RWPE2 (cell line): ENCODE measurements around the gene LRRC63.
"Not testable (repeated sequence)": the region's sequence is repeated elsewhere in the genome, so short reads cannot be mapped to it uniquely, and the experiment has no call there.

ENCODE experiments used
- ATAC-seq: fragments of 200-7000 bp; cut with Tn5 transposase; 3 replicates; pipeline ENCODE4 v1.9.1; 2021; ENCODE audit warnings: low read depth
- DNase-seq: peaks from one replicate; pipeline ENCODE4 v3.0.0-alpha.2; 2020; ENCODE audit warnings: low spot score
- H3K27ac ChIP-seq: fragments of 450-650 bp; 2 replicates; pipeline ENCODE4 v1.5.1; 2017; ENCODE audit warnings: mild to moderate bottlenecking; ENCODE audit not compliant: poor library complexity, severe bottlenecking
- H3K27me3 ChIP-seq: fragments of 250-450 bp; sonication (Bioruptor Pico); 2 replicates; pipeline ENCODE4 v1.5.1; 2021; ENCODE audit warnings: mild to moderate bottlenecking, moderate library complexity; ENCODE audit not compliant: insufficient read depth, poor library complexity, severe bottlenecking
- H3K36me3 ChIP-seq: fragments of 250-450 bp; sonication (Bioruptor Pico); 2 replicates; pipeline ENCODE4 v1.5.1; 2020; ENCODE audit warnings: low read depth, mild to moderate bottlenecking, moderate library complexity
- H3K4me1 ChIP-seq: fragments of 250-450 bp; sonication (Bioruptor Pico); 2 replicates; pipeline ENCODE4 v1.5.1; 2021; ENCODE audit warnings: mild to moderate bottlenecking, moderate library complexity; ENCODE audit not compliant: insufficient read depth, poor library complexity, severe bottlenecking
- H3K4me3 ChIP-seq: fragments of 250-450 bp; sonication (Bioruptor Pico); 2 replicates; pipeline ENCODE4 v1.5.1; 2021; ENCODE audit warnings: mild to moderate bottlenecking, moderate library complexity; ENCODE audit not compliant: severe bottlenecking
- H3K9me3 ChIP-seq: fragments of 250-450 bp; sonication (Bioruptor Pico); 2 replicates; pipeline ENCODE4 v1.5.1; 2021; ENCODE audit warnings: mild to moderate bottlenecking, moderate library complexity; ENCODE audit not compliant: severe bottlenecking
- CTCF ChIP-seq: fragments of 450-650 bp; IDR thresholded peaks from one replicate; pipeline ENCODE4 v1.5.1; 2017; ENCODE audit warnings: mild to moderate bottlenecking, moderate library complexity; ENCODE audit not compliant: poor library complexity, severe bottlenecking

The LRRC63 gene

GRCh38 chr13:46210362-46211083 lies 1.2 kb upstream of the LRRC63 start:
- H3K4me3 ChIP-seq: peak overlapping the region; percentile 31
- ATAC-seq: no peak
- no peak for DNase-seq
- H3K9me3 ChIP-seq: no peaks in the 10 kb centered on the region
- no peak overlapping the region for H3K27ac ChIP-seq
- no peaks in the 10 kb centered on the region for H3K36me3 ChIP-seq
- no peak for TF ChIP-seq CTCF
- no peaks in the 10 kb centered on the region for H3K27me3 ChIP-seq
- H3K4me1 ChIP-seq: peaks cover 8% of the 10 kb centered on the region

- Histone ChIP-seq H3K27ac (no peak overlapping the region), H3K36me3 (no peaks in the 10 kb centered on the region), H3K9me3 (no peaks in the 10 kb centered on the region), H3K27me3 (no peaks in the 10 kb centered on the region), H3K4me3 (peak overlapping the region; percentile 31), H3K4me1 (peaks cover 8% of the 10 kb centered on the region)
- ATAC-seq: peak; percentile 14; the same call in 1 of the 3 replicates
- DNase-seq: no peak
- no peak for TF ChIP-seq CTCF
Observed at GRCh38 chr13:46211116-46211482, 629 bp upstream of the LRRC63 start.

DNA sequence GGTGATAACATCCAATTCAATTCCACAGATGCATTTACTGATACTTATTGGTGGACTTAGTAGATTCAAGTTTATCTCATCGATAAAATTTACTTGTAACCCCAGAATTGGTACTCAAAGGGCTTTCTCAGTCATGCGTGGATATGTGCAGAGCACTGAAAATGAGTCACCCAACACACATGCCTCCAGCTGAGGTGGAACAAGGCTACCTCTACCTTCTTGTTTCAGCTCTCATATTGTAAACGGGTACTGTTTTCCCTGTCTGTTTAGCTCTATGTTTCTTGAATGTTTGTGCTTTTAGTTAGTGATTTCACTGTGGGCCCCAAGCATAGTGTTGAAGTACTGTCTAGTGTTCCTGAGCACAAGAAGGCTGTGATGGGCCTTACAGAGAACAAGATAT lies 1.5 kb downstream of the LRRC63 start:
- TF ChIP-seq CTCF: no peak
- Histone ChIP-seq H3K36me3 (no peaks in the 10 kb centered on the region), H3K4me3 (no peak overlapping the region), H3K4me1 (peaks cover 8% of the 10 kb centered on the region), H3K27ac (no peak overlapping the region), H3K9me3 (no peaks in the 10 kb centered on the region), H3K27me3 (no peaks in the 10 kb centered on the region)
- ATAC-seq: no peak
- DNase-seq: no peak

DNA sequence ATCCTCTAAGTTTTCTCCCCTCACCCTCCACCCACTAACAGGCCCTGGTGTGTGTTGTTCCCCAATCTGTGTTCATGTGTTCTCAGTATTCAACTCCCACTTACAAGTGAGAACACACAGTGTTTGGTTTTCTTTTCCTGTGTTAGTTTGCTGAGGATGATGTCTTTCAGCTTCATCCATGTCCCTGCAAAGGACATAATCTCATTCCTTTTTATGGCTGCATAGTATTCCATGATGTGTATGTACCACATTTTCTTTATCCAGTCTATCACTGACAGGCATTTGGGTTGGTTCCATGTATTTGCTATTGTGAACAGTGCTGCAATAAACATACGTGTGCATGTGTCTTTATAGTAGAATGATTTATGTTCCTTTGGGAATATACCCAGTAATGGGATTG lies 3.0 kb downstream of the LRRC63 start:
- not testable (repeated sequence) for DNase-seq, H3K4me3 ChIP-seq, H3K9me3 ChIP-seq, H3K4me1 ChIP-seq, H3K27me3 ChIP-seq, ATAC-seq, H3K27ac ChIP-seq, H3K36me3 ChIP-seq

- DNase-seq, H3K27me3 ChIP-seq, H3K27ac ChIP-seq, H3K36me3 ChIP-seq, ATAC-seq, H3K4me3 ChIP-seq, H3K4me1 ChIP-seq, H3K9me3 ChIP-seq: not testable (repeated sequence)
Observed at GRCh38 chr13:46220234-46220633, 8.5 kb downstream of the LRRC63 start.

DNA sequence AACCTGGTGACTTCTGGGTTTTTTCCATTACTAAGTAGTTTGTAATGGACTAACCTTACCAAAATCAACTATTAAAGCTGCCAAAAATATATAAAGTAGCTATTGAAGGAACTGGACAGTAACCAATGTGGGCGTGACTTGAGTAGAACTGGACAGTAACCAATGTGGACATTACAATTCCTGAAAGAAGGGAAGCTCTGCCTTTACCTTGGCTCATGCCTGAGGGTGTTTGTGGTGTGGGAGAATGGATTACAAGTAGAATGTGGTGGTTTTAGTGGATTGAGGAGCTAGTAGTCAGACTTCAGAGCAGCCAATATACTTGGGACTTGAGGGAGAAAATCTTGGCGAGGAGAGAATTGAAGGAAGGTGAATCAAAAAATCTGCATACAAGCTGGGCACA lies 17.5 kb downstream of the LRRC63 start:
- Histone ChIP-seq H3K4me1 (no peaks in the 10 kb centered on the region), H3K27me3 (no peaks in the 10 kb centered on the region), H3K9me3 (no peaks in the 10 kb centered on the region), H3K4me3 (no peak overlapping the region), H3K36me3 (no peaks in the 10 kb centered on the region), H3K27ac (no peak overlapping the region)
- DNase-seq: no peak
- ATAC-seq: no peak
- TF ChIP-seq CTCF: no peak
